A204.1 (cell line): Measurements from ENCODE around the gene NPR2.

Source experiments
- FAIRE-seq: peaks from 2 replicates; lab custom pipeline; 2012; peaks lifted over from hg19 to GRCh38; lab: Jason Lieb, UNC

Gene NPR2

GRCh38 chr9:35766997-35767396, 24.4 kb upstream of the NPR2 start:
- FAIRE-seq, result no peak

- FAIRE-seq, result no peak
Observed at GRCh38 chr9:35767458-35767857, 23.9 kb upstream of the NPR2 start.

GRCh38 chr9:35769763-35770162, 21.6 kb upstream of the NPR2 start:
- FAIRE-seq, result no peak

- FAIRE-seq, result no peak
Observed at GRCh38 chr9:35771075-35771433, 20.3 kb upstream of the NPR2 start.

GRCh38 chr9:35771534-35771933, 19.9 kb upstream of the NPR2 start:
- FAIRE-seq, result no peak

- FAIRE-seq, result no peak
Observed at GRCh38 chr9:35771943-35772342, 19.4 kb upstream of the NPR2 start.

- FAIRE-seq, result no peak
Observed at GRCh38 chr9:35774907-35775635, 16.3 kb upstream of the NPR2 start.

- FAIRE-seq, result no peak
Observed at GRCh38 chr9:35776018-35776417, 15.4 kb upstream of the NPR2 start.

- no peak for FAIRE-seq
Observed at GRCh38 chr9:35778496-35778895, 12.9 kb upstream of the NPR2 start.

- FAIRE-seq, result no peak
Observed at GRCh38 chr9:35781066-35781465, 10.3 kb upstream of the NPR2 start.

GRCh38 chr9:35783418-35783817, 8.0 kb upstream of the NPR2 start:
- FAIRE-seq, result no peak

- no peak for FAIRE-seq
Observed at GRCh38 chr9:35789541-35789940, 1.9 kb upstream of the NPR2 start.

GRCh38 chr9:35790025-35790384, 1.4 kb upstream of the NPR2 start:
- no peak for FAIRE-seq

- peak; percentile 95 for FAIRE-seq
Observed at GRCh38 chr9:35790385-35791296, 750 bp upstream of the NPR2 start.

- FAIRE-seq, result no peak
Observed at GRCh38 chr9:35792024-35792813, 828 bp downstream of the NPR2 start.

GRCh38 chr9:35792826-35793225, 1.4 kb downstream of the NPR2 start:
- FAIRE-seq, result no peak

GRCh38 chr9:35793461-35793860, 2.1 kb downstream of the NPR2 start:
- FAIRE-seq, result no peak

GRCh38 chr9:35795695-35796094, 4.3 kb downstream of the NPR2 start:
- FAIRE-seq, result no peak

- FAIRE-seq, result no peak
Observed at GRCh38 chr9:35797311-35798109, 6.1 kb downstream of the NPR2 start.

- no peak for FAIRE-seq
Observed at GRCh38 chr9:35798658-35799374, 7.4 kb downstream of the NPR2 start.

GRCh38 chr9:35800530-35800929, 9.1 kb downstream of the NPR2 start:
- no peak for FAIRE-seq
